GM21367 (cell line): Measurements from ENCODE around the gene RABGAP1L.
"Not testable (repeated sequence)": the region's sequence is repeated elsewhere in the genome, so short reads cannot be mapped to it uniquely, and the experiment has no call there.

Source experiments
- ATAC-seq: cut with Tn5 transposase; IDR thresholded peaks from one replicate; pipeline ENCODE4 v1.9.1; 2021; ENCODE audit not compliant: unreplicated experiment

The RABGAP1L gene

DNA sequence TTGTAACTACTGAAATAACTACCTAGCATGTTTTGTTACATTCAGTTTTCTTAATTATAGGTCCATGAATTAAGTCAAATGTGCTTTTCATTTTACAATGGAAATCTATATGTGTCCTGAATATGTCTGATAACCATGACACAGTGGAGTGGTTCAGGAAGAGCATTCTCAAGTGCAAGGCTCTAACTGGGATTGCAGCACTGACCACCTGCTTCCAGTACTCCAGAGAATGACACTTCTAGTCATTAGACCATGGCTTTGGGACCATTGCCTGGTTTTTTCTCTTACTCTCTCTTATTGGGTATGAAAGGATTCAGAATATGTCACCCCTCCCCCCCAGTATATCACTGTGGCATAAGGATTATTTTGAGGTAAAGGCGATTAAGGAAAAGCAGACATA, 635.5 kb downstream of the RABGAP1L start:
- no peak for ATAC-seq

GRCh38 chr1:174795806-174796205, 636.5 kb downstream of the RABGAP1L start:
- ATAC-seq, result no peak

GRCh38 chr1:174797398-174797797, 638.1 kb downstream of the RABGAP1L start:
- no peak for ATAC-seq

DNA sequence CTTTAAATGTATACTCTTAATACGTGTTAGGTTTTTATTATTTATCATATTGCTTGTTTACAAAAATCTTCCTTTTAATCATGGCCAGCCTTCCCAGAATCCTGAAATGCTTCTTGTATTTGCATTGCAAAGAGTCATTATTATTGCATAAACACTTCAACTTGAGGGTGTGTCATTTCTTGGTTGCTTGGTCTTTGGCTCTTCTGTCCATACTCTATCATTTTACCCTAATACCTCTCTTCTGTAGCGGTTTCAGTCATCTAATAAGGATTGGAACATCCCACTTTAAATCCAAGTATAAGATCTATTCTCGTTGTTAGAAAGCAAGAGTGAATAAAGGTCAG, 639.8 kb downstream of the RABGAP1L start:
- ATAC-seq, result no peak

DNA sequence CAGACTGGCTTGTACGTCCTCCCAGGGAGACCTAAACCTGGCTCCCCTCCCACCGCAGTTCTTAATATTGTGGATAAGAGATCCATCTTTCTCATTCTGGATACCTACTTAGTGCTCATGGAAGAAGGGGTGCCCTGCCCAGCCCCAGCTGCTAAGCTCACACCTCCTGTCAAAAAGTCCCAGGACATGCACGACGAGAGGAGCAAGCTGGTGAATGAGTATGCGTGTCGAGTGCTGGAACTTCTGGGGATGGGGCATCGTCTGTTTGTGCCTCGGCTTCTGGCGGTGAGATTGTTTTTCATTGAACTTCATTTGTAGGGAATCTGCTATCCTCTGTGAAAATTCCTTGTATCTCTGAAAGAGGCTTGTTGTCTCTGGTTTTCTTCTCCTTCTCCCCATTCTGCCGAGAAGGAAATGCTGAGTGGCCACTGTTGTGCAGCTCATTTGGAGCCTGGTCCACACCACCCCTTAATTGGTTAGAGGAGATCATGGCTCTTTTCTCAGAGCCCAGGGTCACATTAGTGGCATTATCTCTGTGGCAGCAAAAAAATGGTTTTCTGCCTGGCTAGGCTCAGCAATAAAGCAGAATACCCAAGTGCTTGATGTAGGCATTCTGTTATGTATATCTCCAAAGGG, 641.0 kb downstream of the RABGAP1L start:
- ATAC-seq, result peak; percentile 11

DNA sequence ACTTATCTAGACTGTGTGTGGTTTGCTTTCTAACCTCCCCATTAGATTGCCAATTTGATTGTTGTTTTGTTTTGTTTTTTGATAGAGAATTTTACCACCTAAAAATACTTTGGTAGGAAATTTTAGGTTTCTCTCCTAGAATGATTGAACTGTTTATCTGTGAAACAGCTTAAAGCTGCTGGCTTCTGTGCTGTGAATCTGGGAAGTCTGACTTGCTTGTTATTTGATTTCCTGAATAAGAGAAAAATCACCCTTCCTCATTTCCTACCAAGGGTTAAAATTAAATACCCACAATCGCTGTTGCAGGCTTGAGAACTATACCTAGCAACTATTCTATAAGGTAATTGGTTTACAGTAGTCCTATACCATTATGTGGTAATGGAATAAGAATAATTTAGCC, 641.6 kb downstream of the RABGAP1L start:
- ATAC-seq, result no peak

- no peak for ATAC-seq
These were observed 650.5 kb downstream of the RABGAP1L start for GRCh38 chr1:174809755-174810280.

DNA sequence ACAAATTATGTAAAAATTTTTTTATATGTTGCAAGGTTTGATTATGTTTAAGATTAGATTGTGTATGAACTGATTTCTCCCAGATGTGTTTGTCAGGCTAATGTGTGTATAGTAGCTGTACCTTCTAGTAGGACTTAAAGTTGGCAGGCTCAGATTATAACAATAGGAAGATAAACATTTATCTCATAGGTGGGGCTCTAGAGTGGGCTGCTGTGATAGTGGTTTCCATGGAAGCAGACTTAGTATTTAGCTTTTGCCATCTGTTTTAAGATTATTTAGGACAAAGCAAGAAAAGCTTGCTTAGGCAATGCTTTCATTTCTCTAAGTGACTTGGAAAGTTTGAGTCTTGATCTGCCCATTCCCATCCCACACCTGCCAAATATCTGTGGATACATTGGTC, 652.7 kb downstream of the RABGAP1L start:
- no peak for ATAC-seq

DNA sequence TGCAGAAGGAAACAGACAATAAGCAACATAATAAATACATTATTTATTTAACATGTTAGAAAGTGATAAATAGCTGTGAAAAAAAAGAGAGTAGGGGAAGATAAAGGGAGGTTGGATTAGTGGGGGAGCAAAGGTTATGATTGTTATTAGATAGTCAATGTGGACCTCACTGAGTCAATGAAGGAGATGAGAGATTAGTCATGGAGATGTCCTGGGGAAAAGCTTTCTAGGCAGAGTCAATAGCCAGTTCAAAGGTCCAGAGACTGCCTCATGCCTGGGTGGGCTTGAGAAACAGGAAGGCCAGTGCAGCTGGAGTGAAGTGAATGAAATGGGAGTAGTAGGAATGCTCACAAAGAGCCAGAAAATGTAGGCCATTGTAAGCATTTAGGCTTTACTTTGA, 653.3 kb downstream of the RABGAP1L start:
- no peak for ATAC-seq

DNA sequence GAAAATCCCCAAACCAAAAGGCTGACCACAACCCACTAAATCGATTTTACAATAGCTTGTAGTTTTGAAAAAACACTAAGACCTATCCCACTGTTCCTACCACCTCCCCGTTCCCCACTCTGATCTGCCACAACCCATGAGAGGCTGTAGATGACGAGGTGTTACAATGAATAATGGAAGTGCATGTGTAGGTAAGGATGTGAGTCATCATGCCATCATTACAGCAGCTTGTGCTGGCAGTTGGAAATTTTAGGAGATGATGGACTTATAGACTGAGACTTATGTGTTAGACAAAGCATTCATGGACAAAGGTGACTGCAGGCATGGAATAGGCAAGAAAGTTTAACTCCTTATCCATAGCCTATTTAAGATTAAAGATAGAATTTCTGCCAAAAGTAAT, 655.7 kb downstream of the RABGAP1L start:
- no peak for ATAC-seq

DNA sequence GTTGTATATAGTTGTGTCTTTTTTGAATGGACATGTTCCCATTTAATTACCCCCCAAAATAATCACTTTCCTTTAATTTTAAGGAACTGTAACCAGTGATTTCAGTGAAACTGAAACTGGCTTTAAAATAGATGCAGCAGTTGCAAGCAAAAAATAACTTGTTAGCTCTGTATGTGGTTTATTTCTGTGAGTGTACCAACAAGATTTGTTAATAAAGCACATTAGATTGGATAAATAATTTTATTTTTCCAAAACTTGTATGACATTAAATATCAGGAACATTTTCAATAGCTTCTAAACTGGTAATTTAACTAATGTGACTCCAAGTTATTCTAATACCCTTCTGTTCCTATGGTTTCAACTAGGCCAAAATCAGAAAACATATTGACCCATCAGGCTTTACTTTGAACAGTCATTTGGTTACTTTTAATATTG, 656.2 kb downstream of the RABGAP1L start:
- no peak for ATAC-seq

DNA sequence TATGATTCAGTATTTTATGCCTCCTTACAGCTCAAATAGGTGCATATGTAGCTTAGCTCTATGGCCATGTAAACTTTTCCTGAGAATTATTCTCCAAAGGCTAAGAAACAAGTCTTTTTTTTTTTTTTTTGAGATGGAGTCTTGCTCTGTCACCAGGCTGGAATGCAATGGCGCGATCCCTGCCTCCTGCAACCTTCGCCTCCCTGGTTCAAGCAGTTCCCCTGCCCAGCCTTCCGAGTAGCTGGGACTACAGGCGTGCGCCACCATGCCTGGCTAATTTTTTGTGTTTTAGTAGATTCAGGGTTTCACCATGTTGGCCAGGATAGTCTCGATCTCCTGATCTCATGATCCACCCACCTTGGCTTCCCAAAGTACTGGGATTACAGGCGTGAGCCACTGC, 657.3 kb downstream of the RABGAP1L start:
- ATAC-seq, result not testable (repeated sequence)

DNA sequence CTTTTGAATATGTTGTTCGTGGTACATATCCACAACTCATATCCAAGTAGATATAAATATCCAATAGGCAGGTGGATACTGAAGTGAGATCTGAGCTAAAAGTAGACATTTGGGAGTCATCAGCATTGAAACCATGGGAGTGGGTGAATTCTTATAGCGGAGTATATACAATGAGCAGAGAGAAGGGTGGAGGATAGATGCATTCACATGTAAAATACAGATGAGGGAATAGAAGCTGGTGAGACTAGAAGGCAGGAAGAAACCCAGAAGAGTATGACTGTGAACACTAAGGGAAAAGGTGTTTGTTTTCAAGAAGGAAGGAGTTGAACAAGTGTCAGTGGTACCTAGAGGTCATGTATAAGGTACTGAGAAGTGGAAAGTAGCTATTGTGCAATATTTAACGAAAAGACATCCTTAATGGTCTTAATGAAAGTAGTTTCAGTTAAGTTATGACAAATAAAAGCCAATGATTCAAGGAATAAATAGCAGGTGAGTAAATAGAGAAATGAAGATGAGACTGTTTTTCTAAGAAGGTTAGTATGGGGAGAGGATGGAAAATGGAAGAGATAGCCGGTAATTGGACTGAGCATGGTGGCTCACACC, 658.8 kb downstream of the RABGAP1L start:
- ATAC-seq, result peak; percentile 47

GRCh38 chr1:174818951-174819350, 659.6 kb downstream of the RABGAP1L start:
- no peak for ATAC-seq

DNA sequence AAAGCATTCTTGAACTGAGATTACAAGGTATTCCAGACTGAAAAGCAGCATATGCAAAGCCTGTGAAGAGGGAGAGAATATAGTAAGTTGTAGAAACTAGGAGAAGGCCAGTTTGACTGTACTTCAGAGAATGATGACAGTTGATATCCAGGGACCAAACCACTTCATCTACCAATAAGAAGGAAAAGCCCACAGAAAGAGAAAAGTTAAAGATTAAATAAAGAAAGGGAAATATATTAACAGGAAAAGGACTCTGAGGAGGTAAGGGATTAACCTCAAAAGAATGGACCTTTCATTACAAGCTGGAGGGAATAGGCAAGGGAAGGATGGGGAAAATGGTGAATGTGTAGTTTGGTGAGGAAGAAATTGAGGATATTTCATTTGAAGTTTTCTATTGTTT, 660.3 kb downstream of the RABGAP1L start:
- ATAC-seq, result no peak

DNA sequence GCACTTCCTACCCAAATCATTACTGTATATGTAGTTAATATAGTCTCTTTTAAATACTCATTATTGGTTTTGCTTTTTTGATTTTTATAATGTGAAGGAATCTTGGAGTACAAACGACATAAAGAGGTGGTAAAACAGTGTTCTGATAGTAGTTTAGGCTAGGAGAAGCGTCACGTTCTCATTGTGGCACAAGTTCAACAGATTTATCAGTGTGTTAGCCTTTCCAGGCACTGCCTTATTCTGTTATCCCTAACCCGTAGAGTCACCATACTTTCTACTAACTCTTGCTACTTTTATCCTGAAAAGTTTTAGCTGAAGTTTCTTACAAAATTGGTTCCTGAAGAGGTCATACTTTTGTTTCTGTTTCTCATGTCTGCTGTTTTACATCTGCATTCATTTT, 665.8 kb downstream of the RABGAP1L start:
- ATAC-seq, result no peak

- ATAC-seq, result no peak
These were observed 666.5 kb downstream of the RABGAP1L start for GRCh38 chr1:174825806-174826205.

DNA sequence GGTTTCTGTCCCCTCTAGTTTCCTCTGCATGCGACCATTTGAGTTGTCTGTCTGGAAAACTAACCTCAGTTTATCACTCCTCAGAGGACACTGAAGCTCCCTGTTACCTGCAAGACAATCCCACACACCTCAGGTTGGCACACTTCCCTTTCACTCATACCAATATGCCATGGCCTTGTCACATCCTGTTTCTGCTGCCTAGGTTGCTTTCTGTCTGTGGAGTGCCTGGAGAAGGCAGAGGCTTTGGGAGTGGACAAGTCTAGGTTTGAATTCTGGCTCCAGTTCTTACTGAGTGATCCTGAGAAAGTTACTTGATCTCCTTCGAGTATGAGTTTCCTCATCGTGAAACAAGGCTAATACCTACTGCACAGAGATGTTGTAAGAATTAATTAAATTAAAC, 668.9 kb downstream of the RABGAP1L start:
- ATAC-seq, result no peak

DNA sequence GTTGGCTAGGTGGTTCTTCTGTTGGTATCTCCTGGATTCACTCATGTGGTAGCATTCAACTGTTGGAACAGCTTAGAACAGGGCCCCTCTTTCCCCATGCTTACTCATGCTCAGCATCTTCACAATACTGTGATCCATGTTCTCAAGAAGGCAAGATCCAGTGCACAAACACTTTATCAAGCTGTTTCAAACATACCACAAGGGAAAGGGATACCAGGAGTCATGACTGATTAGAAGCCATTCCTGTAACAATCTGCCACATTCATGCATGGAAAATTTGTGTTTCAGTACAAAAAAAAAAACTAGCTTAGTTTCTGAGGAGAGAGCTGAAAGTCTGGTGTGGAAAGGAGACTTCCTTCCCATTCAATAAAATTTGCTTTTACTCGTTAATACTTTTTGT, 670.7 kb downstream of the RABGAP1L start:
- no peak for ATAC-seq

DNA sequence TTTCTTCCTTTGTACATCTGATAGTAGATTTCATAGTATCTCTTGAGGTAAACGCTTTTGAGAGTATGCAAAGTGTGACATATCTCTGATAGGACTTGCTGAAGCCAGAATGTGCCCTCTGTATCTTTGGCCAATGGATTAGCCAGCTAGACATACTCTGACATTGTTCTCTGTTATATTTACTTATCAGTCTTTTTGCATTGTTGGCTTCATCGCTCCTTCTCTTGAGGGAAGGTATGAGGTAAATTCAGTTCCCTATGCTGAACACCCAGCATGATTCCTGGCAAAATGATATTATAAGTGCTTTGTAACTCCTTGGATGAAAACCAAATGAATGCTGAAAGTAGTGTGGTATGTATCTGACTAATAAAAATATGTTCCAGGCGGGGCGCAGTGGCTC, 677.2 kb downstream of the RABGAP1L start:
- no peak for ATAC-seq

DNA sequence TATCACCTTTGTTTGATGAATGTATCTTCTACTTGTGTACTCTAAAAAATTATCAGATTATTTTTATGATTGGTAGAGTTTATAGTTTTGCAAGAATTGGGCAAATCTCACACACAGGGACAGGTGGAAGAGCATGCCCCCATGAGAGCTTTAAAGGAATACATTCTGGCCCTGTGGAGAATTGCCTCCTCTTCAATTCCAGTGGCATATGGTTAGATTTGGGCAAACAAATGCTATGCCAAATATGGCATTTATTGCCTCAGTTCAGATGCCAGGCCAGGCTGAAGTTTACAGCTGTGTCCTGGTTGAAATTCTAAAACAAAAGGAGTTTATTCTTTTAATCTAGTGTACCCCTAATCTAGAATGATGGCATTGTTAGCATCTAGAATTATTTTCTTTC, 678.1 kb downstream of the RABGAP1L start:
- no peak for ATAC-seq

DNA sequence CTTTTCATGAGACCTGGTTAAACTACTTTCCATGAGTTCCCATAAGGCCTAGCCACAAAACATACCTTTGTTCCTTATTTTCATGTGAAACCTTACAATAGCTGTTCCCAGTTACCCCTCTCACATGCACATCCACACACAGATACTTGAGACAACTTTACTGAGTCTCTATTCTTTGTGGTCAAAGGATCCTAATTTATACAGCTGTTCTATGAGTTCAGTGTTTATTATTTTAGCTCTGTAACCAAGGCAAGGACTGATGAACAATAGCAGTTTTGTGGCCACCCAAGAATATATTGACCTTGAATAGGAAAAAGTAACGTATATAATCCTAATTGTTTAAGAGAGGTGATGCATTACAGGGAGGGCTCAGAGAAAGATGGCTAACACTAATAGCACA, 679.9 kb downstream of the RABGAP1L start:
- no peak for ATAC-seq

DNA sequence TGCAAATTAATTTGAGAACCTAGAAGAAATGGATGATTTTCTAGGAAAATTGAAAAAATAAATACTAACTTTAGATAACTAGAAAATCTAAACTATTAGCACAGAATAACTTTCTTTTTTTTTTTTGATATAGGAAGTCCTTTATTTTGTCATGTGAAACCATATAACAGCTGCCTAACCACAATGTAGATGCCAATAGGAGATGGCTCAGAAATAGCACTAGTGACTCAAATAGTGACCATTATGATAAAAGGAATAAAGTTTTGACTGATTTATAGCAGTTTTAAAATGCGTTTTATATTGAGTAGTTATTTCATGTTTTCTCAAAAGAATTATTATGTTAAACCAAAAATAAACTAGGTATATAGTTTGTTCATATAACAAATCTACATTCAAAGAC, 682.4 kb downstream of the RABGAP1L start:
- no peak for ATAC-seq
